GM18873 (cell line): ENCODE data around the gene SLC44A5.
"Not testable (repeated sequence)": the region's sequence is repeated elsewhere in the genome, so short reads cannot be mapped to it uniquely, and the experiment has no call there.

Experiments
- ATAC-seq: cut with Tn5 transposase; IDR thresholded peaks from one replicate; pipeline ENCODE4 v1.9.1; 2021; ENCODE audit warnings: mild to moderate bottlenecking, moderate library complexity, moderate number of reproducible peaks; ENCODE audit not compliant: unreplicated experiment, low FRiP score

Gene SLC44A5

DNA sequence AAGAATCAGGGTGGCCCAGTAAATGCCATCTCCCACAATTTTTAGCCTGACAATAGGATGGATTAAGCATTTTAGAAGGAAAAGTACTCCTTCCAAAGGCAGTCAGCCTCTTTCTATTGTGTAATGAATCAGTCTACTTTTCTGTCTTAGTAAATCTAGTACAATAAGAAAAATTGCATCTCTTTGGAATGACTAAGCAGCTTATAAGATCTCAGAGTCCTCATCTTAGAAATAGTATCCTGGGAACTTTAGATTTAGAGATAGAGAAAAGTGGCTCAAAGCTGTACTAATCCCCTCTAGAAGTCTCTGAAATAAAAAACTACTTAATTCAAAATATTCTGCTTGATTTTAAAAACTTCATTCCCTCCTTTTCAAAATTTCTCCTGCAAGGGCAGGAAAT lies 81.4 kb downstream of the SLC44A5 start:
- no peak for ATAC-seq

DNA sequence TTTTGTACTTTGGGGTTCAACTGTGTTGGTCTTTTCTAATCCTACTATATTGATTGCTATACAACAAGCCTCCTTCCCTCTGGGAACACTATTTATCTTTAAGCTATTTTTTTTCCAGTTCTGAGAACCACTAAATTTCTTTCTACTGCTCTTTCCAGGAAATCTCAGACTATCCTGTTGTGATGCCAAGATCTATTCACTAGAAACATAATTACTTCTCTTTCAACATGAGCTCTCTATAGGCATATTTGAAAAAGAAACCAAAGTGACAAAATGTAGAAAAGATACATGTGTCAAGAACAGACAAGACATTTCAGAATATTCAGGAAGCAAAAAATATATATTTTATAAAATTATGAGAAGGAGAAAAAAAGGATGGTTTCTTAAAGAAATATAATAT lies 82.9 kb downstream of the SLC44A5 start:
- no peak for ATAC-seq

DNA sequence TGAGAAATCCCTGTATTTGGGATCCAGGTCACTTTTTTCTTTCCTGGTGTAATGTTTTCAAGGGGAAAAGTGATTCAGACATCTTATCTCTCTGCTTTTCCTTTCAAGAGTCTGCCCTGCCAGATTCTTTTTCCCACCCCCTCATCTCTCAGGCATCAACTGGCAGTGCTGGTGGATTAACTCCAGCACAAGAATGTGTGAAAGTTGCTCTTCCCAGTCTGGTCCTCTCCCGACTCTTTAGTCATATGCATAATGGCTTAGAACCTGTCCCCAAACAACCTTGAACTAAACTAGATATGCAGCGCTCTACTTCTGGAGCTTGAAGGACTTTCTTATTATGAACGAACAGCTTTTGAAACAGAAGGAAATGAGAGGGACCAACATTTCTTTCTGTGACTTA lies 88.5 kb downstream of the SLC44A5 start:
- ATAC-seq: no peak

DNA sequence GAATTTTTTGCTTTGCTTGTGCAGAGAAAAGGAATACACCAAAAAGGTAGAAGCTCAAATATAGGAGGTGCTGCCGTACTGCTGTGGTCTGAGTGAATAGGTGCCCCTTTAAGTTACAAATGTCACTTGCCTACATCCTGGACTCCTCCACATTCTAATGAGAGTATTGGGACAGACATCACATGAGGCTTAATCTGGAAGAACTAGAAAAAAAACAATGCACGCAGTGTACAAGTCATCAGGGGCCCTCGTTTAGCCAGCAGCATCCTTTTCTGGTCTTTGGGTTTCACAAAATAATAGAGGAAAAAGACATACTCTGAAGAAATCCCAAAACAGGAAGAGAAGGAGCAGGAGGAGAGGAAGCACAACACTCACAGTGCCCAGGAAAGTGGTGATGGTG lies 89.3 kb downstream of the SLC44A5 start:
- no peak for ATAC-seq

DNA sequence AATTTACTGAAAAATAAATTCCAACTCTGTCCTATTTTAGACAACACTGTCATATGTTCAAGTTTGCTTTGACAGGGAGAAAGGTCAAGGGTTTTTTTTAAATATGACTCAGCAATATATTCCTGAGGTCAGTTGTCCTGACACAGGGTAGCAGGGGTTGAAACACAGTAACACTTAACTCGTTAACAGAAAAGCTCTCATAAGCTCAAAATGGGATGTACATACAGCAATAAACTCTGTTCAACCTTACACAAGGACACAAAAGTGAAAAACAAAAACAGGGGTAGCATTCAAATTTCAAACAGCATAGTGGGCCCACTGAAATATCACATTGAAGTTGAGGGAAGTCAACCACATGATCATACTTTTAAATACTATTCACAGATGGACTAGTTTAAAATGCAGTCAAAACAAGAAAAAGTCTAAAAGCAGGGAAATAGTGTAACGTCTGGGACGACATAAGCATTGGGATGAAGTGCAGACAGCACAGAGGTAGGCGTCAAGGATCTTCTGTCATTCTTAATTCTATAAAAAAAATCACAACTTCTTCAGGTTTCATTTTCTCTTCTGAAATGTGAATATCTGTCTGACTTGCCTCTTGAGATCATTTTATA lies 89.9 kb downstream of the SLC44A5 start:
- ATAC-seq: no peak

DNA sequence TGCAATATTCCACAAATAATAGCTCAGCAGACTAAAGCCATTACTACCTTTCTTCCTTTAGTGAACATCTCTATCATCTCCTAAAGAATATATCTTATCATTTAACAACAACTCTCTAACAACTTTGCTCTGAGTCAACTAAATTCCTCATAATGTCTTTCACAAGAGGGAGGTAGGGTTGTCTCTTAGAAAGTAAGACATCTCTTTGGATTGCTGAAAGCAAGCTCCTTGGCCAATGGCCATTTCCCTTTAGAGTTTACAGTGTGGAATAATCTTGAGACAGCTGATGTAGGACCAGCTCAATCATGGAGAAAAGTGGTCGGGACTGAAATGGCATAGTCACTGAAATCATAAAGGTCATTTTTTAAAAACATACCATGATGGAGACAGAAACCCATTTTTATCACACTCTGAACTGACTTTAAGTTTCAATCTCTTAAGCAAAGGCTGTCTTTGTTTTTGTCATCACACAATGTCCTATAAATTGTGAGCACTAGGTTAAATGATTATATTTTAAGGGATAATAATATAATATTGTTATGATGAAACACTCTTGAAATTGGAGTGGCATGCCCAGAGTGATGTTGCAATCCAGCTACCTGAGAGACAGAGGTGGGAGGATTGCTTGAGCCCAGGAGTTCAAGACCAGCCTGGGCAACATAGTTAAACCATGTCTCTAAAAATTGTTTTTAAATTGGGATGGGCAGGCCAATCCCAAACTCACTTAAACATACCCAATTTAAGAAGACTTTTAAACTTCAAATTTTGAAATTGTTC lies 91.1 kb downstream of the SLC44A5 start:
- ATAC-seq: no peak

DNA sequence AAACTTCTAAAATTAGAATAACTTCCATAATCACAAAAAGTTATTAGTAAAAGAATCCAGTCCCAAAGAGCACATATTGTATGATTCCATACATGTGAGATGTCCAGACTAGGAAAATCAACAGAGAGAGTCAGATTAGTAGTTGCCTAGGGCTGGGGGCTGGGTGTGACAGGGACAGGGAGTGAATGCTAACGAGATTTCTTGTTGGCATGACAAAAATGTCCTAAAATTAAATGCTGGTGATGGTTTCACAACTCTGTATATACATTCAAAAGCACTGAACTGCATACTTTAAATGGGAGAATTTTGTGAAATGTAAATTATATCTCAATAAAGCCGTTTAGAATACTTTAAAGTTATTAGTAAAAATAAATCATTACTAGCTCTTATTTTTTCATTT lies 92.2 kb downstream of the SLC44A5 start:
- no peak for ATAC-seq

DNA sequence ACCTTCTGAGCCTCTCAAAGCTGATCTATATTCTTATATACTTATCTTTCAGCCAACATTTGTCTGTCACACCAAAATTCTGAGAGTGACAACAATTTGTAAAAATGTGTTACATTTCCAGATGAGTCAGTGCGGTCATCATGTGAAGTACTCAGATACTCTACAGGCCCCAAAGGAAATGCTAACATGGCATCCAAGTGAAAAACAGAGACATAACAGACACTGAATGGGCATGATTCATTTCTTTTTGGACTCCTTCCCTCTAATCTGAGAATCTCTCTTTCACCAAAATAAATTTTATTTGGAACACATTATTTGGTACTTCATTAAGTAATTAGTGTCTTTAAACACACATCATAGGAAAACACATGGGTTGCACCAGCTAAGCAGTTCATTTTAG lies 96.6 kb downstream of the SLC44A5 start:
- ATAC-seq: no peak

DNA sequence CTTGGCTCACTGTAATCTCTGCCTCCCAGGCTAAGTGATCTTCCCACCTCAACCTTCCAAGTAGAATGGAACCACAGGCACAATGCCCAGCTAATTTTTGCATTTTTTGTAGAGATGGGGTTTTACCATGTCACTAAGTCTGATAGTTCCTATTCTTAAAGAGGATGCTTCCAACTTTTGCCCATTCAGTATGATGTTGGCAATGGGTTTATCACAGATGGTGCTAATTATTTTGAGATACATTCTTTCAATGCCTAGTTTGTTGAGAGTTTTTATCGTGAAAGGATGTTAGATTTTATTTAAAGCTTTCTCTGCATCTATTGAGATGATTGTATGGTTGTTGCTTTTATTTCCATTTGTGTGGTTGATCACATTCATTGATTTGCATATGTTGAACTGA lies 103.9 kb downstream of the SLC44A5 start:
- ATAC-seq: no peak

DNA sequence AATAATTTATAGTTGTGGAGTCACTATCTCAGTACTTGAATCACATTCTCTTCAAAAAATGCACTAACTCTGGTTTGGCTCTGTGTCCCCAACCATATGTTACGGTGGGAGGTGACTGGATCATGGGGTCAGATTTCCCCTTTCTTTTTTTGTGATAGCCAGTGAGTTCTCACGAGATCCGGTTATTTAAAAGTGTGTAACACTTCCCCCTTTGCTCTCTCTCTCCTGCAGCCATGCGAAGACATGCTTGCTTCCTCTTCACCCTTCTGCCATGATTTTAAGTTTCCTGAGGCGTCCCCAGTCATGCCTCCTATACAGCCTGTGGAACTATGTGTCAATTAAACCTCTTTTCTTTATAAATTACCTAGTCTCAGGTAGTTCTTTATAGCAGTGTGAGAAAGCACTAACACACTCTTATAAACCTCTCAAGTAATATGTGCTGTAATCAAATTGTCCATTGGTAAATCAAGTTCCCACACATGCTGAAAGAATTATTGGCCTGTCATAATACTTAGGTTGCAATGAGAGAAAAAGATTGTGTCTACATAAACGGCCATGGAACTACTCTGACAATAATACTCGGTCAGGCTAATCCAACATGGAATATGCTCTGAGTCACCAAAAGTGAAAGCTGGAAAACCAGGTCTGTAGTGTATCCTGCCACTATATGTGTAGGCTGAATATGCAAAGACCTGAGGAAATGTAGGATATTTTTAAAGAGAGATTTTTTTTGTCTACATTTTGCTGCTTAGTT lies 107.5 kb downstream of the SLC44A5 start:
- ATAC-seq: no peak

DNA sequence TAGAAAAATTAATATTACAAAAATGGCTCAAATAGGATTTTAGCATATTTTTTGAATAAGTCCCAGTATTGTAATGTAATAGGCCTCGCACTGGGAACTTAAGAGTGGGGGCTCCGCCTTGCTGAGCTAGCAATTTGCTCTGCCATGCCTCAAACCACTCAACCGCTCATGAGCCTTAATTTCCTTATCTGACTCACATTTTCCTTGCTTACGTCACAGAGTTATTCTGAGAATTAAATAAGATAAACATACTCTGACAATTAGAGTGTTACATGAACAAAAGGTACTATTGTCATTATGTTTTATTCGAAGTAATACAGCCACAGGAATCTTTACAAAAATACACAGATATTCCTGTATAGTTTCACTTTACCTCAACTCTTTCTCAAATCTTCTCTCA lies 108.1 kb downstream of the SLC44A5 start:
- no peak for ATAC-seq

DNA sequence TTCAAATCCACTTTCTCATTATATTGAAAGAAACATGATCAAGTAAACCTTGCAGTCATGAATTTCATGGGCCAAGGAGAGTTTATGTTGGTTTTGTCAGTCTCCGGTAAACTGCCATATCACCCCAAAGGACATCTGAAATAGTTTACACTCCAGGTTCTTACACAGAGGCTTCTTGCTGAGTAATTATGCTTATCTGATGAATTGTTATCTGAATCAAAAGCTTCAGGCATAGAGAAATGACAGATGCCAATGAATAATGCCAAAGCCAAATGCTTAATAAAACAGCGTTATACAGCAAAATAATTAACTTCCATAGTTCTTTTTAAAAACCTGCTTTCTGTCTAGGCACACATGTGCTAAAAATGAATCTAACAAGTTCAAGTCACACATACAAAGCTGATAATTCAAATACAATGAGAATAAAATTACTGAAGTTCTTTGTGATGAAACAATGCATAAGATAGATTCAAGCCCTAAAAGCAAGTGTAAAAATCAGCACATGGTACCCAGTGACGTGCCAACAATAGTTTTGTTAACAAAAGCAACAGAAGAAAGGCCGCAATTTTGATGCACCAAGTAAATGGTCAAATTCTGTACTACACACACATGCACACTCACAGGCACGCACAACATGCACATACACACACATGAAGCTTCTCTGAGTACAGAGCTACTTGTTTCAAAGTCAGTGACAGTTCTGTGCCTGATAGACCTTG lies 109.2 kb downstream of the SLC44A5 start:
- no peak for ATAC-seq

DNA sequence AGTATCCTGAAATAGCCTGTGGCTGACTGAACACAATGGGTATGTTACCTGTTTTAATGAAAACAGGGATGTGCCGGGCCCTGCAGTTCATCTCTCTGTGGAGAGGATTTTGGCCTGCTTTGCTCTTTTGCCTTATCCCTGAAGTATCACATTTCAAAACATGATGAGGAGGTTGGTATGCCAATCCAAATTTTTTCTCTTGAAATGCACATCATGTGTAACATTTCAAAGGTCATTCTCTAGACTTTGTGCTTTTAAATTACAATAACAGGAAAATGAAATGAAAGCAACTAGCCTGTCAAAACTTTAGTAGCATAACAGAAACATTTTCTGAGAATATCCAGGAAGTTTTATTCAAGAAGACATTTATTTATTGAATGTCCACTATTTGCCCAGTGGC lies 118.9 kb downstream of the SLC44A5 start:
- no peak for ATAC-seq

DNA sequence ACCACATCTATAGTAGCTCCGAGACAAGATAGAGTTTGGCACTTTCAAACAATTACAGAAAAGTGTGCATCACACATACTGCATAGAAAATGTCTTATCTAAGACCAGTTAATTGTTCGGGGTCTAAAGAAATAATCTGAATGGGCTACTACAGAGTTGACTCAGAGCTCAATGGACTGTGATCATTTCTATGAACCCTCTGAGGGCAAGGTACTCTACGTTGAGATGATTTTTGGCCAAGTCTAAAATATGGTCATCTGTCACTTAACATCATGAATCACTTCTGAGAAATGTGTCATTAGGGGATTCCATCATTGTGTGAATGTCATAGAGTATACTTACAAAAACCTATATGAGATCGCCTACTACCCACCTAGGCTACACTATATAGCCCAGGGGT lies 123.5 kb downstream of the SLC44A5 start:
- ATAC-seq: no peak

DNA sequence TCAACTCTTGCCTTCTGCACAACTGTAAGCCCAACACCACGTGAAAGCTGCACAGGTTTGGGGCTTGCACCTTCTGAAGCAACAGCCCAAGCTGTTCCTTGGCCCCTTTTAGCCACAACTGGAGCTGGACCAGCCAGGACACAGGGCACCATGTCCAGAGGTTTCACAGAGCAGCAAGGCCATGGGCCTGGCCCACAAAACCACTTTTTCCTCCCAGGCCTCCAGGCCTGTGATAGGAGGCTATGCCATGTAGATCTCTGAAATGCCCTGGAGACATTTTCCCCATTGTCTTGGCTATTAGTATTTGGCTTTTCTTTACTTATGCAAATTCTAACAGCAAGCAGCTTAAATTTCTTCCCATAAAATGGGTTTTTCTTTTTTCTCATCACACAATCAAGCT lies 126.1 kb downstream of the SLC44A5 start:
- ATAC-seq: no peak

DNA sequence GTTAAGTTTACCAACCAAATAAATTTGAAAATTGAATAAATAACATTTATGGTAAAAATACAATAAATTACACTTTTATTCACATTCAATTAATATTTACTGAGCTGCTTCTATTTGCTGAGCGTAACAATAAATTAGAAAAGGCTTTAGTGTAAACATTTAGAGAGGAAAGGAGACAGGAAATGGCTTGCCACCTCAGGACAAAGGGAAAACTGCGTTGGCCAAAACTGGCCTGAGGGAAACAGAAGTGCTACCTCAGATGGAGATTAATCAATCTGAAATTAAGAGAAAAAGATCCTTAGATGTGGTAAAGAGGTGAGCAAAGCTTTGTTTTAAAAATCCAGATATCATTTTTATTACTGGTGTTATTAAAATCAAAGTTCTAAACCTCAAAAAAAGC lies 128.0 kb downstream of the SLC44A5 start:
- ATAC-seq: no peak

DNA sequence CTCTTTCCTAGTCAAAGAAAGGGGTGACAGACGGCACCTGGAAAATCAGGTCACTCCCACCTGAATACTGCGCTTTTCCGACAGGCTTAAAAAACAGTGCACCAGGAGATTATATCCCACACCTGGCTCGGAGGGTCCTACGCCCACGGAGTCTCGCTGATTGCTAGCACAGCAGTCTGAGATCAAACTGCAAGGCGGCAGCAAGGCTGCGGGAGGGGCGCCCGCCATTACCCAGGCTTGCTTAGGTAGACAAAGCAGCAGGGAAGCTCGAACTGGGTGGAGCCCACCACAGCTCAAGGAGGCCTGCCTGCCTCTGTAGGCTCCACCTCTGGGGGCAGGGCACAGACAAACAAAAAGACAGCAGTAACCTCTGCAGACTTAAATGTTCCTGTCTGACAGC lies 134.4 kb downstream of the SLC44A5 start:
- not testable (repeated sequence) for ATAC-seq

DNA sequence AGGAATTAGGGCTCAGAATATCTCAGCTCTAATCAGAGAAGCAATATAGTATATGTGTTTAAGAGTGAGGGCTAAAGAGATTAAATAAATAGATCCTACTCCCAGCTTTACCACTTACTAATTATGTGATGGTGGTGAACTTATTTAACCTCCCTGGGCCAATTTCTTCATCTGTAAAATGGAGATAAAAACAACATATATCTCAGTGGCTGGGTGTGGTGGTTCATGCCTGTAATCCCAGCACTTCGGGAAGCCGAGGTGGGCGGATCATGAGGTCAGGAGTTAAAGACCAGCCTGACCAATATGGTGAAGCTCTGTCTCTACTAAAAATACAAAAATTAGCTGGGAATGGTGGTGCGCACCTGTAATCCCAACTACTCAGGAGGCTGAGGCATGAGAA lies 135.2 kb downstream of the SLC44A5 start:
- no peak for ATAC-seq

DNA sequence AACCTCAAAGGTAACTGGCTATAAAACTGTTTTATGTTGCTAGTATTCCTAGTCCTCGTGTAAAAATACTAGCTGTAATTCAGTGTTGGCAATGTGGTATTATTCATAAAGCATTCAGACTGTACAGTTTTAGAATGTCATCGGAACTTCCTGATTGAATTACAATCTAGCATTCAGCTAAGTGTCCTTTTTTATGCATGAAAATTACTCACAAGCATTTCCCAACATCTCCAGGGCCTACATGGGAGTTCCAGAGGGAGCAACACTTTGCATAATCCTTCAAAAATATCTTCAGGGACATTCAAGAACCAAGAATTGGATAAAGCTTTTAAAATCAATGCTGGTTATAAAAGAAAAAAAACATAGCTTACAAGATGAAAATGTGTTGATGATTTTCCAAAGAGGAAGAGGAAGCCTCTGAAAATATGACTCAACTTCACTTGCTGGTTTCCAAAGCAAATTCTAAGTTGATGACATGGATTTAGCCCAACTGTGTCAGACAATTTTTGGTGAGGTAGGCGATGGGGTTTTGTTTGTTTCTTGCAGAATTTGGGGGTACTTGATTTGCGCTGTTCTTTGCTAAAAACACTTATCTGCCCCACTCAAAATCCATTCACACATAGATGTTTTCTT lies 137.8 kb downstream of the SLC44A5 start:
- ATAC-seq: no peak

DNA sequence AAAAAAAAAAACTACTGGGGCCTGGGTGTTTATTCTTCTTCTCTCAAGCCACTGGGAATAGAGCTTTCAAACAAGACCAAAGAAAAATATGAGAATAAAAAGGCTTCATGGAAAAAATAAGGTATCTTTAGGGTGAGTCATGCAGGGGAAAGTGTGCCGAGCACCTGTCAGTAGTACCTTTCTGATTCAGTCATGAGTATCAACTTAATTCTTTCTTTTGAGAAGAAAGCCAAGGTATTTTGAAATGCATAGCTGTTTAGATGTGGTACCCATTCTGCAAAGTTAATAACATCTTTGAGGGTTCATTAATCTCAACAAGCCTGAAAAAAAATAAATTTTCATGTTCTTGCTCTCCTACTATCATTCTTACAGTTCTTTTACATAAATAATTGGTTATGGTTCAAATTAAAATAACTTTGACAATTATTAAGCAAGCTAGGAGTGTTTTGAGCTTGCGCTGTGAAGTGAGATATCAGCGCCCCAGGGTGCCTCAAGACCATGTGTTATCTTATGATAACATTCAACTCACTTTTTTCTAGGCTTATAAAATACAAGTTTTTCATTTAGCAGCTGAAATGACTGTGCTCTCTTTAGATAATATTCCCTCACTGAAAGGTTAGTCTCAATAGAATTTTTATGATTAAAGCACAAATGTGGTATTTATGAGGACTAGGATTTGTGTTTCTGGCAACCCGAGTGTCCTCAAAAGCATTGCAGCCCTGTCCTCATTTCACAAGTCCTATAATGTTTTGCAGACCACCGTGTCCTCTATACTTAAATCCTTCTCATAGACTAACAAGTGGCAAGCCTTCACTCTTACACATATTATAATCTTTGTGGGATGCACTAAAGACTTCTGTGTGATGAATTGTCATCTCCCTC lies 138.6 kb downstream of the SLC44A5 start:
- no peak for ATAC-seq
